Endodermal cell (in vitro differentiated cells): Measurements from ENCODE around the gene MT4. TPM values are rescaled to one million over a fixed set of nuclear protein-coding genes. Genes with fewer than 3 reads are reported as not detected.

Experiments
- DNase-seq: peaks from one replicate; pipeline ENCODE4 v3.0.0-alpha.2; 2017
- H3K27ac ChIP-seq: 2 replicates; pipeline ENCODE4 v1.5.1; 2013; ENCODE audit warnings: mild to moderate bottlenecking, low read depth, low read length, moderate library complexity
- H3K27me3 ChIP-seq: 2 replicates; pipeline ENCODE4 v1.6.1; 2013; ENCODE audit warnings: mild to moderate bottlenecking, low read length, moderate library complexity; ENCODE audit not compliant: insufficient read depth, control insufficient read depth, poor library complexity, severe bottlenecking
- H3K36me3 ChIP-seq: 2 replicates; pipeline ENCODE4 v1.7.0; 2013; ENCODE audit warnings: mild to moderate bottlenecking, low read length, moderate library complexity; ENCODE audit not compliant: control insufficient read depth, insufficient read depth
- H3K4me1 ChIP-seq: one replicate; pipeline ENCODE4 v1.7.0; 2013; ENCODE audit warnings: low read length; ENCODE audit not compliant: control insufficient read depth, insufficient read depth
- H3K4me3 ChIP-seq: 2 replicates; pipeline ENCODE4 v1.5.1; 2013; ENCODE audit warnings: mild to moderate bottlenecking, low read length, moderate library complexity
- H3K9ac ChIP-seq: 2 replicates; pipeline ENCODE4 v1.6.1; 2013; ENCODE audit warnings: mild to moderate bottlenecking, low read length, moderate library complexity; ENCODE audit not compliant: poor library complexity, severe bottlenecking; ENCODE audit errors: extremely low read depth
- H3K9me3 ChIP-seq: 2 replicates; pipeline ENCODE4 v1.6.1; 2013; ENCODE audit warnings: mild to moderate bottlenecking, low read length, moderate library complexity; ENCODE audit not compliant: control insufficient read depth
- H3K27ac Mint-ChIP-seq: 2 replicates; pipeline ENCODE4 v1.8.0; 2020; ENCODE audit warnings: mixed read lengths
- H3K27me3 Mint-ChIP-seq: 2 replicates; pipeline ENCODE4 v1.8.0; 2021; ENCODE audit warnings: mild to moderate bottlenecking, mixed read lengths; ENCODE audit not compliant: insufficient read depth
- H3K36me3 Mint-ChIP-seq: 2 replicates; pipeline ENCODE4 v1.8.0; 2020; ENCODE audit warnings: low read depth, mixed read lengths
- H3K4me1 Mint-ChIP-seq: 2 replicates; pipeline ENCODE4 v1.8.0; 2020; ENCODE audit warnings: mixed read lengths
- H3K4me3 Mint-ChIP-seq: 2 replicates; pipeline ENCODE4 v1.8.0; 2020; ENCODE audit warnings: mild to moderate bottlenecking, moderate library complexity, mixed read lengths
- H3K9me3 Mint-ChIP-seq: 2 replicates; pipeline ENCODE4 v1.8.0; 2020; ENCODE audit warnings: mild to moderate bottlenecking, mixed read lengths
- CTCF ChIP-seq: fragments of 200-600 bp; sonication (generic); conservative IDR thresholded peaks from 2 replicates; pipeline ENCODE4 v1.5.0; 2021; ENCODE audit warnings: antibody characterized with exemption, mild to moderate bottlenecking
- WGBS, 2 experiments: methylation state at CpG; one replicate each; pipeline versions ENCODE4 v1.1.5 to v1.1.7; 2013; ENCODE audit warnings: missing lambda C conversion rate in 2 of 2, mixed read lengths in 1 of 2; ENCODE audit not compliant: insufficient coverage in 1 of 2, insufficient read length in 1 of 2; 5-methylcytosine and 5-hydroxymethylcytosine counted together
- long read RNA-seq, 4 experiments: library from polyadenylated mRNA in 2 of 4; library from RNA in 1 of 4; library from capped mRNA in 1 of 4; stranded (forward) in 3 of 4; unstranded in 1 of 4; transcript quantifications; one replicate each; pipeline ENCODE4 v2.0.0, GENCODE V29; 2020 to 2021; ENCODE audit warnings: inconsistent platforms in 1 of 4
- polyA plus RNA-seq, 2 experiments: library from polyadenylated mRNA; stranded (reverse); fragments of 50-300 nt; gene quantifications; one replicate each; pipeline ENCODE4 v1.2.3, GENCODE V29; 2013
- total RNA-seq, 2 donors: library from RNA; stranded (reverse); fragmentation: NEBNext Ultra II Directional in 1 of 2; extraction: Animal tissue kit (Norgen Biotek cat#: 25700) in 1 of 2; gene quantifications; 2 replicates in 1 of 2; 3 replicates in 1 of 2; pipeline ENCODE4 v1.2.1, GENCODE V29; 2021

Gene MT4
- not detected for total RNA-seq
- polyA plus RNA-seq (2013, experiment 1 of 2), result not detected
- not detected for polyA plus RNA-seq (2013, experiment 2 of 2)
- long read RNA-seq, experiment 1, result 0 reads
- long read RNA-seq, experiment 2, result 0 reads
- long read RNA-seq, experiment 3, result 0 reads
- long read RNA-seq, experiment 4, result 0 reads

- no peaks in the 10 kb centered on the region for H3K36me3 ChIP-seq
- no peak for TF ChIP-seq CTCF
- no peak within 1 kb of the TSS for H3K27ac ChIP-seq
- H3K4me3 ChIP-seq, result no peak within 1 kb of the TSS
- WGBS, 2 experiments, result 87 to 92% methylated on average over 9 to 12 of the region's 12 CpGs
- H3K27me3 Mint-ChIP-seq, result peaks cover 41% of the 10 kb centered on the region
- no peaks in the 10 kb centered on the region for H3K4me1 ChIP-seq
- no peaks in the 10 kb centered on the region for H3K9me3 ChIP-seq
- H3K4me1 Mint-ChIP-seq, result peaks cover 3% of the 10 kb centered on the region
- peaks cover 6% of the 10 kb centered on the region for H3K27me3 ChIP-seq
- H3K9me3 Mint-ChIP-seq, result no peaks in the 10 kb centered on the region
- no peak within 1 kb of the TSS for H3K27ac Mint-ChIP-seq
- no peak for DNase-seq
- no peak within 1 kb of the TSS for H3K9ac ChIP-seq
- no peaks in the 10 kb centered on the region for H3K36me3 Mint-ChIP-seq
- no peak within 1 kb of the TSS for H3K4me3 Mint-ChIP-seq
Measured at GRCh38 chr16:56564793-56565477, at the start of gene MT4. Gene MT4 (plus strand): TSS chr16:56565073. CDS start chr16:56565129, 56 bp downstream.

GRCh38 chr16:56515665-56516064 is 49.2 kb upstream of the MT4 start:
- H3K27ac Mint-ChIP-seq, result no peak overlapping the region
- TF ChIP-seq CTCF, result no peak
- H3K4me3 ChIP-seq, result no peak overlapping the region
- peaks cover 11% of the 10 kb centered on the region for H3K4me1 Mint-ChIP-seq
- no peaks in the 10 kb centered on the region for H3K27me3 ChIP-seq
- no peaks in the 10 kb centered on the region for H3K27me3 Mint-ChIP-seq
- no peaks in the 10 kb centered on the region for H3K4me1 ChIP-seq
- peaks cover 6% of the 10 kb centered on the region for H3K9me3 Mint-ChIP-seq
- peaks cover 26% of the 10 kb centered on the region for H3K36me3 ChIP-seq
- H3K9ac ChIP-seq, result no peak overlapping the region
- no peak overlapping the region for H3K4me3 Mint-ChIP-seq
- peaks cover 13% of the 10 kb centered on the region for H3K36me3 Mint-ChIP-seq
- H3K9me3 ChIP-seq, result peaks cover 8% of the 10 kb centered on the region
- WGBS, 2 experiments, result 90 to 97% methylated on average over 5 to 6 of the region's 6 CpGs
- no peak for DNase-seq
- H3K27ac ChIP-seq, result no peak overlapping the region

GRCh38 chr16:56517206-56517605 is 47.7 kb upstream of the MT4 start:
- no peak for TF ChIP-seq CTCF
- H3K4me1 Mint-ChIP-seq, result peaks cover 11% of the 10 kb centered on the region
- no peak overlapping the region for H3K9ac ChIP-seq

More at GRCh38 chr16:56517206-56517605, 47.7 kb upstream of the MT4 start:
- no peak overlapping the region for H3K27ac Mint-ChIP-seq
- peaks cover 16% of the 10 kb centered on the region for H3K36me3 ChIP-seq
- peaks cover 3% of the 10 kb centered on the region for H3K9me3 Mint-ChIP-seq
- H3K4me3 Mint-ChIP-seq, result no peak overlapping the region
- H3K4me3 ChIP-seq, result no peak overlapping the region
- H3K27ac ChIP-seq, result no peak overlapping the region
- H3K27me3 ChIP-seq, result no peaks in the 10 kb centered on the region
- peaks cover 3% of the 10 kb centered on the region for H3K36me3 Mint-ChIP-seq
- peaks cover 8% of the 10 kb centered on the region for H3K9me3 ChIP-seq
- DNase-seq, result no peak
- peaks cover 2% of the 10 kb centered on the region for H3K27me3 Mint-ChIP-seq
- 92 to 100% methylated on average over 2 of the region's 2 CpGs for WGBS, 2 experiments
- H3K4me1 ChIP-seq, result no peaks in the 10 kb centered on the region
